OCI-LY7 (cell line): Measurements from ENCODE around the gene GNAS-AS1. TPM values are rescaled to one million over a fixed set of nuclear protein-coding genes. Genes with fewer than 3 reads are reported as not detected.

Experiments
- BruUV-seq: library from RNA; stranded (reverse); fragments of 400-500 nt; replicated peaks from 2 replicates; lab custom pipeline; 2021; lab: Mats Ljungman, UMichigan
- CTCF ChIA-PET: fragments of 300-600 bp; sonication (Branson Sonifier 250); formaldehyde crosslinking; loops from one replicate; lab custom pipeline; 2022; ENCODE audit warnings: antibody characterized with exemption; ENCODE audit not compliant: unreplicated experiment; lab: Charles Lee
- POLR2A ChIA-PET: fragments of 300-600 bp; sonication (Branson Sonifier 250); formaldehyde crosslinking; loops from one replicate; lab custom pipeline; 2022; ENCODE audit warnings: antibody characterized with exemption; lab: Charles Lee
- DNase-seq: peaks from one replicate; pipeline ENCODE4 v3.0.0-alpha.2; 2015; ENCODE audit warnings: low spot score
- H2AFZ ChIP-seq: fragments of 200-600 bp; sonication (generic), shearing (Covaris generic); 2 replicates; pipeline ENCODE4 v1.6.1; 2014; ENCODE audit warnings: mild to moderate bottlenecking, antibody characterized with exemption, low read length, moderate library complexity
- H3K27ac ChIP-seq: fragments of 200-600 bp; sonication (generic); 2 replicates; pipeline ENCODE4 v1.5.1; 2014; ENCODE audit warnings: mixed run types, low read depth, mild to moderate bottlenecking, moderate library complexity, low read length, inconsistent platforms; ENCODE audit not compliant: poor library complexity, severe bottlenecking
- H3K36me3 ChIP-seq: fragments of 200-600 bp; sonication (generic); 2 replicates; pipeline ENCODE4 v1.6.1; 2014; ENCODE audit warnings: mild to moderate bottlenecking, antibody characterized with exemption, low read length, moderate library complexity, mixed read lengths; ENCODE audit not compliant: insufficient read depth
- H3K4me1 ChIP-seq: fragments of 200-600 bp; sonication (generic); 2 replicates; pipeline ENCODE4 v1.5.1; 2014; ENCODE audit warnings: mild to moderate bottlenecking, low read length; ENCODE audit not compliant: insufficient read depth, poor library complexity, severe bottlenecking
- H3K4me2 ChIP-seq: fragments of 200-600 bp; sonication (generic); 2 replicates; pipeline ENCODE4 v1.6.1; 2014; ENCODE audit warnings: mild to moderate bottlenecking, low read length
- H3K4me3 ChIP-seq: fragments of 200-600 bp; sonication (generic); 2 replicates; pipeline ENCODE4 v1.5.1; 2014; ENCODE audit warnings: mild to moderate bottlenecking, low read depth, low read length; ENCODE audit not compliant: poor library complexity, severe bottlenecking
- H3K79me2 ChIP-seq: fragments of 200-600 bp; sonication (generic); 2 replicates; pipeline ENCODE4 v1.6.1; 2016; ENCODE audit warnings: low read depth, mild to moderate bottlenecking, low read length, moderate library complexity, mixed read lengths; ENCODE audit not compliant: insufficient read depth
- H3K9me2 ChIP-seq: fragments of 200-600 bp; sonication (generic); 2 replicates; pipeline ENCODE4 v1.6.1; 2016; ENCODE audit warnings: mild to moderate bottlenecking, low read length, mixed read lengths; ENCODE audit not compliant: insufficient read depth
- H3K9me3 ChIP-seq: fragments of 200-600 bp; sonication (generic); 2 replicates; pipeline ENCODE4 v1.6.1; 2014; ENCODE audit warnings: mild to moderate bottlenecking, mixed run types, low read length, mixed read lengths
- H4K20me1 ChIP-seq: fragments of 200-600 bp; sonication (generic); 2 replicates; pipeline ENCODE4 v1.6.1; 2014; ENCODE audit warnings: mild to moderate bottlenecking, antibody characterized with exemption, low read length, moderate library complexity, mixed read lengths; ENCODE audit not compliant: insufficient read depth
- CTCF ChIP-seq: fragments of 200-600 bp; sonication (generic); conservative IDR thresholded peaks from 2 replicates; pipeline ENCODE4 v1.5.1; 2014; ENCODE audit warnings: mild to moderate bottlenecking, antibody characterized with exemption, low read length, moderate library complexity, mixed read lengths
- EZH2phosphoT487 ChIP-seq: fragments of 200-600 bp; sonication (generic); IDR thresholded peaks from 2 replicates; pipeline ENCODE4 v1.6.1; 2018; ENCODE audit warnings: low read depth, borderline replicate concordance, mild to moderate bottlenecking, mixed run types, antibody characterized with exemption, low read length, moderate library complexity, mixed read lengths
- intact Hi-C: fragments of 100-400 bp; cut with micrococcal nuclease; formaldehyde crosslinking; loops from one replicate; pipeline ENCODE4 v1.10.0; 2022; ENCODE audit not compliant: unreplicated experiment
- total RNA-seq, 2 experiments: library from RNA; depleted of rRNA in 1 of 2; stranded (reverse); fragments of >200 nt in 1 of 2; shearing (Covaris generic) in 1 of 2; gene quantifications; 2 replicates each; pipeline ENCODE4 v1.2.3, GENCODE V29; 2014 to 2022

The GNAS-AS1 gene
- total RNA-seq, 2 experiments from 2014 or later: 6.5 to 11.6 TPM

- Histone ChIP-seq H3K4me1 (peaks cover 32% of the 10 kb centered on the region), H3K36me3 (no peaks in the 10 kb centered on the region; the same call in 1 of the 2 replicates), H3K9me2 (no peaks in the 10 kb centered on the region), H3K79me2 (peaks cover 14% of the 10 kb centered on the region; the same call in 1 of the 2 replicates), H2AFZ (no peak overlapping the region), H3K4me3 (no peak overlapping the region), H3K27ac (no peak overlapping the region), H4K20me1 (no peaks in the 10 kb centered on the region), H3K9me3 (peaks cover 8% of the 10 kb centered on the region; the same call in 1 of the 2 replicates), H3K4me2 (no peak overlapping the region)
- ChIA-PET CTCF (no interaction called here), POLR2A (no interaction called here)
- TF ChIP-seq CTCF (no peak), EZH2phosphoT487 (no peak)
- intact Hi-C loops: no loop called here
- no peak for DNase-seq
- BruUV-seq: no TSS peak
These were observed 34.3 kb upstream of the GNAS-AS1 start for GRCh38 chr20:58884966-58885365.

- H3K79me2 ChIP-seq: peaks cover 8% of the 10 kb centered on the region; the same call in 1 of the 2 replicates
- H3K9me3 ChIP-seq: peaks cover 8% of the 10 kb centered on the region; the same call in 1 of the 2 replicates
- H3K36me3 ChIP-seq: no peaks in the 10 kb centered on the region; the same call in 1 of the 2 replicates
- no peaks in the 10 kb centered on the region for H3K9me2 ChIP-seq
- TF ChIP-seq CTCF (no peak), EZH2phosphoT487 (no peak)
- no peak overlapping the region for H2AFZ ChIP-seq
- no peak overlapping the region for H3K4me2 ChIP-seq
- intact Hi-C loops: no loop called here
- peaks cover 32% of the 10 kb centered on the region for H3K4me1 ChIP-seq
- no peak overlapping the region for H3K27ac ChIP-seq
- no TSS peak for BruUV-seq
- CTCF ChIA-PET: no interaction called here
- no peak overlapping the region for H3K4me3 ChIP-seq
- no peaks in the 10 kb centered on the region for H4K20me1 ChIP-seq
- POLR2A ChIA-PET: interaction anchor here (0.6 to 1.2 kb wide), 2 partner anchors 13 to 33 kb away, joined by 3 read pairs; no protein-coding TSS in a partner anchor
- DNase-seq: no peak
These were observed 32.6 kb upstream of the GNAS-AS1 start for GRCh38 chr20:58883241-58883691.

GRCh38 chr20:58882704-58883089, 32.0 kb upstream of the GNAS-AS1 start:
- CTCF ChIA-PET: no interaction called here
- H3K27ac ChIP-seq: no peak overlapping the region
- POLR2A ChIA-PET: no interaction called here
- H3K4me1 ChIP-seq: peaks cover 31% of the 10 kb centered on the region
- H4K20me1 ChIP-seq: no peaks in the 10 kb centered on the region
- H3K9me2 ChIP-seq: no peaks in the 10 kb centered on the region
- H2AFZ ChIP-seq: no peak overlapping the region
- no peak overlapping the region for H3K4me3 ChIP-seq
- no peaks in the 10 kb centered on the region; the same call in 1 of the 2 replicates for H3K36me3 ChIP-seq
- BruUV-seq: no TSS peak
- H3K79me2 ChIP-seq: peaks cover 3% of the 10 kb centered on the region; the same call in 1 of the 2 replicates
- no peak overlapping the region for H3K4me2 ChIP-seq
- DNase-seq: no peak
- TF ChIP-seq EZH2phosphoT487: no peak
- TF ChIP-seq CTCF: no peak
- H3K9me3 ChIP-seq: peaks cover 8% of the 10 kb centered on the region; the same call in 1 of the 2 replicates
- intact Hi-C loops: no loop called here
